Chondrocyte (in vitro differentiated cells): ENCODE measurements around the gene CLEC7A. TPM values are rescaled to one million over a fixed set of nuclear protein-coding genes. Genes with fewer than 3 reads are reported as not detected.

Experiments used
- DNase-seq: peaks from one replicate; pipeline ENCODE4 v3.0.0; 2021; ENCODE audit warnings: mixed read lengths, low spot score
- H3K27ac Mint-ChIP-seq: one replicate; pipeline ENCODE4 v1.8.0; 2021; ENCODE audit warnings: mild to moderate bottlenecking, moderate library complexity, mixed read lengths; ENCODE audit not compliant: unreplicated experiment
- H3K27me3 Mint-ChIP-seq: 2 replicates; pipeline ENCODE4 v1.8.0; 2021; ENCODE audit warnings: low read depth, mixed read lengths
- H3K36me3 Mint-ChIP-seq: 2 replicates; pipeline ENCODE4 v1.8.0; 2021; ENCODE audit warnings: low read depth, mixed read lengths
- H3K4me1 Mint-ChIP-seq: 2 replicates; pipeline ENCODE4 v1.8.0; 2021; ENCODE audit warnings: low read depth, mild to moderate bottlenecking, mixed read lengths
- H3K4me3 Mint-ChIP-seq: one replicate; pipeline ENCODE4 v1.8.0; 2021; ENCODE audit warnings: mild to moderate bottlenecking, moderate library complexity, mixed read lengths; ENCODE audit not compliant: unreplicated experiment
- H3K9me3 Mint-ChIP-seq: 2 replicates; pipeline ENCODE4 v1.8.0; 2021; ENCODE audit warnings: low read depth, mixed read lengths
- long read RNA-seq: library from polyadenylated mRNA; stranded (forward); transcript quantifications from one replicate; pipeline ENCODE4 v2.0.0, GENCODE V29; 2021
- total RNA-seq: library from RNA; stranded (reverse); gene quantifications from 3 replicates; pipeline ENCODE4 v1.2.1, GENCODE V29; 2021
- TF ChIP-seq, protein P1 (sequence below): fragments of 200-600 bp; sonication (generic); IDR thresholded peaks from 2 replicates; pipeline ENCODE4 v1.5.0; 2021; ENCODE audit warnings: antibody characterized with exemption, mild to moderate bottlenecking, moderate library complexity

Gene CLEC7A
- not detected in 3 replicates for total RNA-seq
- long read RNA-seq: 0 reads

DNA sequence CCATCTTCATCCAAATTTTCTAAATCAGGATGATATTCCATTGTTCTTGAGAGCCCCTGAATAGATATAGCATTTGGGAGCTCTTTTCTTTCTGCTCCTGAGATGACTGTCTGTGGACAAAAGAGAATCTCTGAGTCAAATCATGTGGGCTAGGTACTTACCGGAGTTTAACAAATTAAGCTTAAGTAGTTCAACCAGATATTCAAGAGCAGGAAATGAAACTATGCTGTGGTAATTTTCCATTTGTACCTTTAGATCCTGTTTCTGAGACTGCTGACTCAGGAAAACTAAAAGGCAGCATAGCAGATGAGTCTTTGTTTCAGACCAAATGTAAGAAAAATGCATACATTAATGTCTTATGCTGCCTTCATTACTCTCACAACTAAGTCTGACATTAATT, at the start of gene CLEC7A:
Gene CLEC7A, minus strand, starts transcription at position 158 of the 400 bp plus-strand sequence. Its CDS starts 117 bp downstream, at position 41.
- Mint-ChIP-seq H3K9me3 (no peaks in the 10 kb centered on the region), H3K4me3 (no peak within 1 kb of the TSS), H3K27ac (no peak within 1 kb of the TSS), H3K27me3 (peaks cover 3% of the 10 kb centered on the region), H3K36me3 (no peaks in the 10 kb centered on the region), H3K4me1 (peaks cover 5% of the 10 kb centered on the region)
- TF ChIP-seq, protein P1, sequence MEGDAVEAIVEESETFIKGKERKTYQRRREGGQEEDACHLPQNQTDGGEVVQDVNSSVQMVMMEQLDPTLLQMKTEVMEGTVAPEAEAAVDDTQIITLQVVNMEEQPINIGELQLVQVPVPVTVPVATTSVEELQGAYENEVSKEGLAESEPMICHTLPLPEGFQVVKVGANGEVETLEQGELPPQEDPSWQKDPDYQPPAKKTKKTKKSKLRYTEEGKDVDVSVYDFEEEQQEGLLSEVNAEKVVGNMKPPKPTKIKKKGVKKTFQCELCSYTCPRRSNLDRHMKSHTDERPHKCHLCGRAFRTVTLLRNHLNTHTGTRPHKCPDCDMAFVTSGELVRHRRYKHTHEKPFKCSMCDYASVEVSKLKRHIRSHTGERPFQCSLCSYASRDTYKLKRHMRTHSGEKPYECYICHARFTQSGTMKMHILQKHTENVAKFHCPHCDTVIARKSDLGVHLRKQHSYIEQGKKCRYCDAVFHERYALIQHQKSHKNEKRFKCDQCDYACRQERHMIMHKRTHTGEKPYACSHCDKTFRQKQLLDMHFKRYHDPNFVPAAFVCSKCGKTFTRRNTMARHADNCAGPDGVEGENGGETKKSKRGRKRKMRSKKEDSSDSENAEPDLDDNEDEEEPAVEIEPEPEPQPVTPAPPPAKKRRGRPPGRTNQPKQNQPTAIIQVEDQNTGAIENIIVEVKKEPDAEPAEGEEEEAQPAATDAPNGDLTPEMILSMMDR: no peak
- no peak for DNase-seq

DNA sequence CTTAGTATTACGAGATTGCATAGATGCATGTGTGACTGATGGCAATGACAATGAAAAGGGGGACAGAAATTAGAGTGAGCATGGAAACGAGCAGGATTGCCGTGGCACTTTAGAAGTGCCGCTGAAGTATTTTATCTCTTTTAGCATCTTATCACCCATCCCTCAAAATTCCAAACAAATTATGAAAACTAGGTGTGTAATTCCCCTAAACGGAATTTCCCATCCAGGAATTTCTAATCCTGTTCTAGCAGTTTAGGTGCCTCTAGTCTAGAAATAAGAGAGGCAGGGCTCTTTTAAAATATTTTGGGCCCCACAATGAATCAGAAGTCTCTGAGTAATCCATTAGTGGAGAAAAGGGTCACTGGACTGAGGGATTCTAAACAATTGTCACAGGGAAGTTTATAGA, 49.8 kb upstream of the CLEC7A start:
- no peak for DNase-seq
- Mint-ChIP-seq H3K27me3 (peaks cover 12% of the 10 kb centered on the region), H3K36me3 (no peaks in the 10 kb centered on the region), H3K4me1 (peaks cover 12% of the 10 kb centered on the region), H3K4me3 (no peak overlapping the region), H3K9me3 (no peaks in the 10 kb centered on the region), H3K27ac (no peak overlapping the region)
- TF ChIP-seq, protein P1: no peak

DNA sequence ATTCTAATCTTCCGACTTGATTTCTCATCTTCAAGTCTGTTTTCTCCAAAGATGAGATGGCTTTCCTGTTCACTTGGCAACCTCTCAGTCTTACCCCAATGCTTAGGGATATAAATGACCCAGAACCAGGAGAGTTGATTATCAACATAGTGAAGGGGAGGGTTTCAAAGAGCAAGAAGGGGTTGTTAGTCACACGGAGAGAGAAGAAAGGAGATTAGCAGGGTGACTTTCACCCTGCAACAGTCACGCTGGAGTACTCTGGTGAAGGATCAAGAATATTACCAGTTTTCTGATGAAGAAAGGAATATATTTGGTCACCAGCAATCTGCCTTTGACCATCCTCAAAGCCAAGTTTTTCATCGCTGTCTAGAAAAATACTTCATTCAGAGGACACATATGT, 48.8 kb upstream of the CLEC7A start, which contains the start of gene TMEM52B:
Gene TMEM52B, plus strand, starts transcription at position 212 of the 400 bp plus-strand sequence. CDS start 543 bp downstream, outside the sequence.
- no peak within 1 kb of the TSS for H3K4me3 Mint-ChIP-seq
- H3K27me3 Mint-ChIP-seq: peaks cover 12% of the 10 kb centered on the region
- peaks cover 5% of the 10 kb centered on the region for H3K4me1 Mint-ChIP-seq
- DNase-seq: no peak
- no peaks in the 10 kb centered on the region for H3K36me3 Mint-ChIP-seq
- TF ChIP-seq, protein P1: no peak
- no peaks in the 10 kb centered on the region for H3K9me3 Mint-ChIP-seq
- no peak within 1 kb of the TSS for H3K27ac Mint-ChIP-seq

DNA sequence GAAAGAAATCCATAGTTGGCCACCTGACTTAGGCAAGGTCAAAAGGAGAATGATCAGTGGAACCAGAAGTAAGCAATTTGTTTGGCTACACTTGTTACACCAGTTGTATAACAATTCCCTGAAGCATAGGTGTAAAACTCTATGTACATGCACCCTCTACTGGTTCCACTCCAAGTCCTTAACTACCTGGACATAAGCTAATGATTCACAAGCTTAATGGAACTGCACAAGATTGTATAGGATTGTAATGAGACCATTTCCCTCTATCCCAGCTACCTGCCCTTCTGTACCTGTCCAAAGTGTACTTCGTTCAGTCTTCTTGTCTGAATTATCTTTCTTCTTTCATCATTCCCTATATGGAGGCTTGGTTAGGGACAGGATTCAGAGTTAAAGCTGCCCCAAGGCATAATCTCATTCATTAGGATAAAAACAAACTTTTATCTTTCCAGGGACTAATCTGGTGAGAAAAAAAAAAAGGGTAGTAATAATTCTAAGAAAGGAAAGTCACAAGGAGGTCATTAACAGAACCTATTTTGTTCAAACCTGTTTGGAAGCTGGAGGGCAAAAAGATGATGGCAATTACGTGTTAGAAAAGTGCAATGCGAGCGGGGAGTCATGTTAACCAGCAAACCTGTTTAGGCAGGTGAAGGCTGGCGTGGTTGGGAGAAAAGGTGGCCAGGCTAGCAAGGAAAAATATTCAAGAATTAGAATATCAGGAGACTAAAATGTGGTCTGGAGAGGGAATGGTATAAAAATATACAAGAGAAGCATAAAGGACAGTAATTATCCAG, 46.0 kb upstream of the CLEC7A start:
- TF ChIP-seq, protein P1: no peak
- peaks cover 12% of the 10 kb centered on the region for H3K27me3 Mint-ChIP-seq
- no peaks in the 10 kb centered on the region for H3K9me3 Mint-ChIP-seq
- H3K36me3 Mint-ChIP-seq: no peaks in the 10 kb centered on the region
- H3K4me3 Mint-ChIP-seq: no peak overlapping the region
- no peak overlapping the region for H3K27ac Mint-ChIP-seq
- no peaks in the 10 kb centered on the region for H3K4me1 Mint-ChIP-seq
- no peak for DNase-seq

DNA sequence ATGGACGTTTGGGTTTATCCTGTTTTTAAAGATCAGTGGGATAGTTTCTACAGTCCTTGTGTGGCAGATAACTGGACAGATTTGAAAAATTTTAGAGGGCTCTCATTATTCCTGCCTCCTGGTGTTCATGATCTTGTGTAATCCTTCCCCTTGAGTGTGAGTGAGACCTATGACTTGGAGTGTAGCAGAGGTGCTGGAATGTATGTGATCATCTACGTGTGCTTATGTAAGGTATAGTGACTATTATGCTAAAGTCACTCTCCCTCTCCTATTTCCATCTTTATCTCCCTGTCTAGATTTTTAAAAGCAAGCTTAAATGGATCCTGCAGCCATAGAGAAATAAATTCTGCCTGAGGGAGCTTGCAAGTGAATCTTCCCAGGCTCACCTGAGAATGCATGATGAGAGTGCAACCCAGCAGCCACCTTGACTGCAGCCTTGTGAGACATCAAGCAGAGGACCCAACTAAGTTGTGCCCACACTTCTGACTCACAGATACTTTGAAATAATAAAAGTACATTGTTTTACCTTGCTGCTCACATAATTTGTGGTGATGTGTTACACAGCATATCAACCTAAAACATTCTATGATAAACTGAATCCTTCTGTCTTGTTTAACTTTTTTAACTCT, 45.1 kb upstream of the CLEC7A start:
- no peak for DNase-seq
- H3K4me3 Mint-ChIP-seq: no peak overlapping the region
- H3K36me3 Mint-ChIP-seq: no peaks in the 10 kb centered on the region
- peaks cover 12% of the 10 kb centered on the region for H3K27me3 Mint-ChIP-seq
- H3K9me3 Mint-ChIP-seq: no peaks in the 10 kb centered on the region
- no peak overlapping the region for H3K27ac Mint-ChIP-seq
- no peaks in the 10 kb centered on the region for H3K4me1 Mint-ChIP-seq
- TF ChIP-seq, protein P1: no peak
